ENCODE data around the gene SBK3. TPM values are rescaled to one million over a fixed set of nuclear protein-coding genes. Genes with fewer than 3 reads are reported as not detected.
"Not testable (repeated sequence)": the region's sequence is repeated elsewhere in the genome, so short reads cannot be mapped to it uniquely, and the experiment has no call there.

Gene SBK3
- total RNA-seq, 2 donors from 2014 or later = 0.48 to 1.4 TPM

DNA sequence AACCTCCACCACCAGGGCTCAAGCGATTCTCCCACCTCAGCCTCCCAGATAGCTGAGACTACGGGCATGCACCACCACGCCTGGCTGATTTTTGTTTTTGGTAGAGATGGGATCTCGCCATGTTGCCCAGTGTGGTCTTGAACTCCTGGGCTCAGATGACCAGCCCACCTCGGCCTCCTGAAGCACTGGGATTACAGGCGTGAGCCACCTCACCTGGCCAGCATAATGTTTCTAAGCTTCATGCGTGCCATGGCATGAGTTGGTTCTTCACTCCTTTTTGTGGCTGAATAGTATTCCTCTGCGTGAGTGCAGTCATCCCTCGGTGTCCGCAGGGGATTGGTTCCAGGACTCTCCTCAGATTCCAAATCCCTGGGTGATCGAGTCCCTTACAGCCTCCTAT is 39.5 kb upstream of the SBK3 start:
- Mint-ChIP-seq H3K27me3 (ENCODE audit: insufficient read depth) (peaks cover 3% of the 10 kb centered on the region), H3K9me3 (no peaks in the 10 kb centered on the region), H3K4me1 (peaks cover 17% of the 10 kb centered on the region), H3K27ac (no peak overlapping the region), H3K36me3 (ENCODE audit: low read depth) (peaks cover under 1% of the 10 kb centered on the region), H3K4me3 (no peak overlapping the region)
- Histone ChIP-seq H3K9me3 (ENCODE audit: control insufficient read depth, low read length) (no peaks in the 10 kb centered on the region), H3K27me3 (ENCODE audit: control insufficient read depth, insufficient read depth, low read length, poor library complexity, severe bottlenecking) (no peaks in the 10 kb centered on the region), H3K36me3 (ENCODE audit: control insufficient read depth, insufficient read depth, low read length) (no peaks in the 10 kb centered on the region), H3K9ac (ENCODE audit: extremely low read depth, low read length, poor library complexity, severe bottlenecking) (no peak overlapping the region), H3K4me3 (ENCODE audit: low read length) (no peak overlapping the region), H3K27ac (ENCODE audit: low read depth, low read length) (no peak overlapping the region), H3K4me1 (ENCODE audit: control insufficient read depth, insufficient read depth, low read length) (no peaks in the 10 kb centered on the region)
- 94 to 95% methylated on average over 11 of the region's 11 CpGs for WGBS, 2 experiments (ENCODE audit: insufficient coverage in 1 of 2, insufficient read length in 1 of 2)
- no peak for DNase-seq
- TF ChIP-seq, protein P1, sequence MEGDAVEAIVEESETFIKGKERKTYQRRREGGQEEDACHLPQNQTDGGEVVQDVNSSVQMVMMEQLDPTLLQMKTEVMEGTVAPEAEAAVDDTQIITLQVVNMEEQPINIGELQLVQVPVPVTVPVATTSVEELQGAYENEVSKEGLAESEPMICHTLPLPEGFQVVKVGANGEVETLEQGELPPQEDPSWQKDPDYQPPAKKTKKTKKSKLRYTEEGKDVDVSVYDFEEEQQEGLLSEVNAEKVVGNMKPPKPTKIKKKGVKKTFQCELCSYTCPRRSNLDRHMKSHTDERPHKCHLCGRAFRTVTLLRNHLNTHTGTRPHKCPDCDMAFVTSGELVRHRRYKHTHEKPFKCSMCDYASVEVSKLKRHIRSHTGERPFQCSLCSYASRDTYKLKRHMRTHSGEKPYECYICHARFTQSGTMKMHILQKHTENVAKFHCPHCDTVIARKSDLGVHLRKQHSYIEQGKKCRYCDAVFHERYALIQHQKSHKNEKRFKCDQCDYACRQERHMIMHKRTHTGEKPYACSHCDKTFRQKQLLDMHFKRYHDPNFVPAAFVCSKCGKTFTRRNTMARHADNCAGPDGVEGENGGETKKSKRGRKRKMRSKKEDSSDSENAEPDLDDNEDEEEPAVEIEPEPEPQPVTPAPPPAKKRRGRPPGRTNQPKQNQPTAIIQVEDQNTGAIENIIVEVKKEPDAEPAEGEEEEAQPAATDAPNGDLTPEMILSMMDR (conservative IDR thresholded peaks at IDR 0.05) = no peak

DNA sequence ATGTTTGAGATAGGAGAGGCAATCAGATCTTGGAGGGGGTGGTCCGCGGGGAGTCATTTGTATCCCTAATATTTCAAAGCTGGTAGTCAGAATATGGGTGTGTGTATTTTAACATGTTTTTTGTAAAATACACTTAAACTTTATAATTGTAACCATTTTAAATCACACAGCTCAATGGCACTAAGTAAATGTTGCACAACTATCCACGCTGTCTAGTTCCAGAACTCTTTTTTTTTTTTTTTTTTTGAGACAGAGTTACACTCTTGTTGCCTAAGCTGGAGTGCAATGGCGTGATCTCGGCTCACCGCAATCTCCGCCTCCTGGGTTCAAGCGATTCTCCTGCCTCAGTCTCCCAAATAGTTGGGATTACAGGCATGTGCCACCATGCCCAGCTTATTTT is 38.6 kb upstream of the SBK3 start:
- H3K27ac ChIP-seq (ENCODE audit: low read depth, low read length); DNase-seq; H3K4me3 ChIP-seq (ENCODE audit: low read length); H3K36me3 ChIP-seq (ENCODE audit: control insufficient read depth, insufficient read depth, low read length); H3K9me3 ChIP-seq (ENCODE audit: control insufficient read depth, low read length); H3K27ac Mint-ChIP-seq; H3K4me3 Mint-ChIP-seq; H3K9me3 Mint-ChIP-seq; H3K9ac ChIP-seq (ENCODE audit: extremely low read depth, low read length, poor library complexity, severe bottlenecking); H3K36me3 Mint-ChIP-seq (ENCODE audit: low read depth); H3K4me1 ChIP-seq (ENCODE audit: control insufficient read depth, insufficient read depth, low read length); H3K27me3 ChIP-seq (ENCODE audit: control insufficient read depth, insufficient read depth, low read length, poor library complexity, severe bottlenecking); H3K27me3 Mint-ChIP-seq (ENCODE audit: insufficient read depth): not testable (repeated sequence)
- H3K4me1 Mint-ChIP-seq = peaks cover 16% of the 10 kb centered on the region
- WGBS, 2 experiments (ENCODE audit: insufficient coverage in 1 of 2, insufficient read length in 1 of 2) = 86 to 96% methylated on average over 3 to 8 of the region's 8 CpGs

DNA sequence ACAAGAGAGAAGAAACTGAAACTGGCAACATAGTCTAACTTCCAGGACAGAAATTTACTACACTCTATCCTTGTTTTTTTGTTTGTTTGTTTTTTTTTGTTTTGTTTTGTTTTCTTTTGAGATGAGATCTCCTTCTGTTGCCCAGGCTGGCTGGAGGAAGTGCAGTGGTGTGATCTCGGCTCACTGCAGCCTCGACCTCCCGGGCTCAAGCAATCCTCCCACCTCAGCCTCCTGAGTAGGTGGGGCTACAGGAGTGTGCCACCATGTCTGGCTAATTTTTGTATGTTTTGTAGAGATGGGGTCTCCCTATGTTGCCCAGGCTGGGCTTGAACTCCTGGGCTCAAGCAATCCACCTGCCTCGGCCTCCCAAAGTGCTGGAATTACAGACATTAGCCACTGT is 36.9 kb upstream of the SBK3 start:
- 91 to 94% methylated on average over 1 to 4 of the region's 4 CpGs for WGBS, 2 experiments (ENCODE audit: insufficient coverage in 1 of 2, insufficient read length in 1 of 2)
- H3K27ac ChIP-seq (ENCODE audit: low read depth, low read length); H3K36me3 Mint-ChIP-seq (ENCODE audit: low read depth); H3K9me3 Mint-ChIP-seq; H3K27me3 ChIP-seq (ENCODE audit: control insufficient read depth, insufficient read depth, low read length, poor library complexity, severe bottlenecking); H3K4me1 ChIP-seq (ENCODE audit: control insufficient read depth, insufficient read depth, low read length); H3K27me3 Mint-ChIP-seq (ENCODE audit: insufficient read depth); H3K36me3 ChIP-seq (ENCODE audit: control insufficient read depth, insufficient read depth, low read length); H3K4me3 ChIP-seq (ENCODE audit: low read length); H3K27ac Mint-ChIP-seq; DNase-seq; H3K4me3 Mint-ChIP-seq; H3K9me3 ChIP-seq (ENCODE audit: control insufficient read depth, low read length); H3K9ac ChIP-seq (ENCODE audit: extremely low read depth, low read length, poor library complexity, severe bottlenecking): not testable (repeated sequence)
- peaks cover 16% of the 10 kb centered on the region for H3K4me1 Mint-ChIP-seq

DNA sequence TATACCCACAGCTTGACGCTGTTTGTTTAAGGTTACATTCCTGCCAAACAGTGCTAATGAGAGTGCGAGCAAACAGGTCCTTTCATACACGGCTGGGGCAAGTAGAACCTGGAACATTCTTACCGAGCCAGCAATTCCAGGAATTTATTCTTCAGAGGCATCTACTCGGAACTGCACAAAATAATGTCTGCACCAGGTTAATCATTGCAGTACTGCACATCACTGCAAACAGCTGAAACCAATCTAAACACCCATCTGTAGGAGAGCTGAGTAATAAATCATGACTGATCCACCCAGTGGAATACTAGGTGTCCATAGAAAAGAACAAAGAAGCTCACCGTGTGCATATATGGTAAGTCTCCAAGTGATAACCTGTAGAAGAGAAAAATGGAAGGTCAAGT is 36.5 kb upstream of the SBK3 start:
- H3K4me3 Mint-ChIP-seq = peak overlapping the region; percentile 90
- no peak overlapping the region for H3K27ac ChIP-seq (ENCODE audit: low read depth, low read length)
- 53 to 65% methylated on average over 5 to 6 of the region's 6 CpGs for WGBS, 2 experiments (ENCODE audit: insufficient coverage in 1 of 2, insufficient read length in 1 of 2)
- TF ChIP-seq, protein P1 (conservative IDR thresholded peaks at IDR 0.05) = no peak
- peaks cover 2% of the 10 kb centered on the region for H3K27me3 Mint-ChIP-seq (ENCODE audit: insufficient read depth)
- peaks cover 7% of the 10 kb centered on the region for H3K36me3 ChIP-seq (ENCODE audit: control insufficient read depth, insufficient read depth, low read length)
- H3K27me3 ChIP-seq (ENCODE audit: control insufficient read depth, insufficient read depth, low read length, poor library complexity, severe bottlenecking) = no peaks in the 10 kb centered on the region
- H3K9me3 Mint-ChIP-seq = no peaks in the 10 kb centered on the region
- no peaks in the 10 kb centered on the region for H3K9me3 ChIP-seq (ENCODE audit: control insufficient read depth, low read length)
- no peak overlapping the region for H3K4me3 ChIP-seq (ENCODE audit: low read length)
- H3K36me3 Mint-ChIP-seq (ENCODE audit: low read depth) = peaks cover 13% of the 10 kb centered on the region
- H3K27ac Mint-ChIP-seq = peak overlapping the region; percentile 71
- no peak for DNase-seq
- H3K4me1 ChIP-seq (ENCODE audit: control insufficient read depth, insufficient read depth, low read length) = no peaks in the 10 kb centered on the region
- H3K9ac ChIP-seq (ENCODE audit: extremely low read depth, low read length, poor library complexity, severe bottlenecking) = no peak overlapping the region
- peaks cover 16% of the 10 kb centered on the region for H3K4me1 Mint-ChIP-seq
